Panc1 (cell line): ENCODE measurements around the gene RTF1. TPM values are rescaled to one million over a fixed set of nuclear protein-coding genes. Genes with fewer than 3 reads are reported as not detected.

ENCODE experiments used
- total RNA-seq: library from RNA; stranded (reverse); gene quantifications from one replicate; pipeline ENCODE4 v1.2.1, GENCODE V29; 2021; ENCODE audit not compliant: unreplicated experiment

RTF1 gene
- total RNA-seq, 1 experiment from 2014 or later = 43.5 TPM

Other genes starting within 250 kb of the RTF1 start
- 0.15 TPM for gene EXD1, start 186.3 kb upstream of the RTF1 start, total RNA-seq
- 123 TPM for gene CHP1, start 185.8 kb upstream of the RTF1 start, total RNA-seq
- 26.7 TPM for gene OIP5, start 84.5 kb upstream of the RTF1 start, total RNA-seq
- 127 TPM for gene NUSAP1, start 84.2 kb upstream of the RTF1 start, total RNA-seq
- gene NDUFAF1, start 14.6 kb upstream of the RTF1 start, total RNA-seq = 18.0 TPM
- gene ITPKA, start 76.8 kb downstream of the RTF1 start, total RNA-seq = 6.3 TPM
- gene LTK, start 96.7 kb downstream of the RTF1 start, total RNA-seq = not detected
- 53.5 TPM for gene RPAP1, start 127.2 kb downstream of the RTF1 start, total RNA-seq
- 41.7 TPM for gene TYRO3, start 142.1 kb downstream of the RTF1 start, total RNA-seq
- 43.6 TPM for gene MGA, start 243.3 kb downstream of the RTF1 start, total RNA-seq